GM19035 (cell line): ENCODE measurements around the gene SEMA3D.

Source experiments
- ATAC-seq: cut with Tn5 transposase; IDR thresholded peaks from one replicate; pipeline ENCODE4 v1.9.1; 2021; ENCODE audit not compliant: unreplicated experiment

SEMA3D gene

GRCh38 chr7:85126383-85126782 is 60.5 kb downstream of the SEMA3D start:
- ATAC-seq: no peak

DNA sequence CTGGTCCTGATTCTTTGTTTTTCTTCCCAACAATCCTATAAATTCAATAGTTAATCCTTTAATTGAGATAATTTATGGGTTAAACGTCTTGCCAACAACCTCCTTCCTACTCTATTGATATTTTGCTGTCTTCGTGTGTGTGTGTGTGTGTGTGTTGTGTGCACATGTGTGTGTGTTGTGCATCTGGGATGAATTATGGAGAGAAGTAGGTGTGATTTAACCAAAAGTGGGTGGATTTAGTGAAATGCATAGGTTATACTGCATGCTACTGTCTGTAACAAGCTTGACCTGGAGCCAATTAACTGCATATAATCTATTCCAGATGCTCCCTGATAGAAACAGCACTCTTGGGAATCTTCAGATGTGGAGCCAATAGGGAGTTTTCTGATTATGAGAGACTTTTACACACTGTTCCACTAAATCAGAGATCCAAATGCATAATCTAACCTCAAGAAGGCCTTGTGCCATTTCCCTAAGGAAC is 61.2 kb downstream of the SEMA3D start:
- no peak for ATAC-seq

- no peak for ATAC-seq
Observed at GRCh38 chr7:85125176-85125575, 61.7 kb downstream of the SEMA3D start.

DNA sequence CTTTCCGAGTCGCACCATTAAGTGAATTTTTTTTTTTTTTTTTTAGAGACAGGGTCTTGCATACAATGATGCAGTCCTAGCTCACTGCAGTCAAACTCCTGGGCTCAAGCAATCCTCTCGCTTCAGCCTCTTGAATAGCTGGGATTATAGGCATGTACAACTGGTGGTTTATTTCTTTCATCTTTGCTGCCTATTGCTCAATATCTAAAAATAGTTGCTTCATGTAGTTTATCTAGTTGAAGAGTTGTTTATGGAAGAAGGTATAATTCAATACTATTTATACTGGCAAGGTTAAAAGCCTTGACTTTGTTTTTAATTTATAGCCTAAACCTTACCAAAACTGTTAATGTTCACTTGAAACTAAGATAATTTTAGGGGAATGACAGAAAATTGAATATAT is 66.9 kb downstream of the SEMA3D start:
- no peak for ATAC-seq

GRCh38 chr7:85115862-85116261 is 71.0 kb downstream of the SEMA3D start:
- ATAC-seq: no peak

- ATAC-seq: no peak
Observed at GRCh38 chr7:85115006-85115405, 71.8 kb downstream of the SEMA3D start.

DNA sequence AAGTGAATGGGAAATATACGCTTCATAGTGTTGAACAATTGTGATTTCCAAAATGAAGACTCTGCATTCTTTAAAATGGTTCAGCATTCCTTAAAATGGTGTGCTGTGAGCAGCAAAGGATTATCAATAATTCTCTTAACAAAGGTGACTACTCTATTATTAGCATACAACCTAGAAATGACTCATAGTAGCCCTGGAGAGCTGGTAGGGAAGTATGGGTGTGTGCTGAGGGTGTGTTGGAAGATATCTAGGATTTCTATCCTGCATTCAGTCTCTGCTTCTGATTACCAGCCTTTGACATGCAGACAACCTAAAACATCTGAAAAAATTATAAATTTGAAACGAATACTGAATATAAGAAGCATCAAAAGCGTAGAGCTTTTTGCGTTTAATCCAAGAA is 72.5 kb downstream of the SEMA3D start:
- no peak for ATAC-seq

GRCh38 chr7:85111761-85112160 is 75.1 kb downstream of the SEMA3D start:
- ATAC-seq: no peak

DNA sequence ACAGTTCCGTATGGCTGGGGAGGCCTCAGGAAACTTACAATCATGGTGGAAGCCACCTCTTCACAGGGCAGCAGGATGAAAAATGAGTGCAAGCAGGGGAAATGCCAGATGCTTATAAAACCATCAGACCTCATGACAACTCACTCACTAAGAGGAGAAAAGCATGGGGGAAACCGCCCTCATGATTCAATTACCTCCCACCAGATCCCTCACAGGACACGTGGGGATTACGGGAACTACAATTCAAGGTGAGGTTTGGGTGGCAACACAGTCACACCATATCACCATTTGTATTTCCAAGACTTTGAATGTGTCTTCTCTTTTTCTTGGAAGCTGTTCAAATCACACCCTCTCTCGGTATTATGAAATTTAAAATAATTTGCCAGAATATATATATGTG is 80.1 kb downstream of the SEMA3D start:
- ATAC-seq: no peak

DNA sequence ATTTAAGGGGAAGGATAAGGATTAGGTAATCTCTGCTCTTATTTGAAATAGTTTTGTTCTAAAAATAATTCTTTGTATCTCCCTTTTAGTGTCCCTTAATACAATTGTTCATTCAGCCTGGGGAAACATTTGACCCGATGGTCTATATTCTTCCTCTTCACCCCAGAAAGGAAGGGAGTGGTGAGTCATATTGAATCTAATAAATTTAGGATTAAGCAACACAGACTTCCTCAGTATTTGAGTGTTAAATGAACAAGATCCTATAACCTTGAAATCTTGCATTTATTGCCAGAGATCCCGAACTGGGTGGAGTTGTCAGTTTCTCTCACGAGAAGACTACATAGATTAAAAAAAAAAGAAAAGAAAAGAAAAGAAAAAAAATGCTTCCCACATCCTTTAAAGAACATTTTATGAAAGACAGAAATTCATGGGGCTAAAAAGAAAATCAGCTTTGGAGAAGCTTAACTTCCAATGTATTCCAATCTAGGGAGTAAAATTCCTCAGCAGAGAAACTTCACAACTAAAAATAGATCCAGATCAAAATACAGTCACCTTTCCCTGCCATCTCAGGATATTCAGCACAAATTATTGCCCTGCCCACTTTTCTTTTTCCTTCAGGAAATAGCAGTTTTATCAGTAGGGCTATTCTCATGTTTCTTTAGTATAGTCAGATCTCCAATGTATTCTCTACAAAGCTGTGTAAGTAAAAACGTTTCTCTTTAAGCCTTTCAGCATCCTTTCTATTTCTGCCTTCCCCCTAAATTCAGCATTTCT is 82.2 kb downstream of the SEMA3D start:
- ATAC-seq: no peak

GRCh38 chr7:85103962-85104361 is 82.9 kb downstream of the SEMA3D start:
- no peak for ATAC-seq

DNA sequence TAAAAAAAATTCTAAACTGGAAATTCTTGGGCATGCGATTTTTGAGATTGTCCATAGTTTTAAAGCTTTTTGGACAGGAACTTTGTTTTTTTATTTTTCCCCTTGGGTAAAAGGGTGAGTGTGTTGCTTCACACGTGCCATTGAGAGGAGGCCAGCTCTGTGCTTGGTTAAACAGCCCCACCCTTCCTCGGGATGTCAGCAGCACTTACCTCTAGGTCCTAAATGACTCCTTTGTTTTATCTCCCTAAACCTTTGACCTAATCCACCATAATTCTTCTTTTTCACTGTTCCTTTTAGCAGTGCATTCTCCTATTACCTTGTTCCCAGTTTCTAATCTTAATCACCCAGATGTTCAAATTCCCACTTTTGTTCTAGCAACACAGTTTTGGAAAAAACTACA is 83.5 kb downstream of the SEMA3D start:
- no peak for ATAC-seq

DNA sequence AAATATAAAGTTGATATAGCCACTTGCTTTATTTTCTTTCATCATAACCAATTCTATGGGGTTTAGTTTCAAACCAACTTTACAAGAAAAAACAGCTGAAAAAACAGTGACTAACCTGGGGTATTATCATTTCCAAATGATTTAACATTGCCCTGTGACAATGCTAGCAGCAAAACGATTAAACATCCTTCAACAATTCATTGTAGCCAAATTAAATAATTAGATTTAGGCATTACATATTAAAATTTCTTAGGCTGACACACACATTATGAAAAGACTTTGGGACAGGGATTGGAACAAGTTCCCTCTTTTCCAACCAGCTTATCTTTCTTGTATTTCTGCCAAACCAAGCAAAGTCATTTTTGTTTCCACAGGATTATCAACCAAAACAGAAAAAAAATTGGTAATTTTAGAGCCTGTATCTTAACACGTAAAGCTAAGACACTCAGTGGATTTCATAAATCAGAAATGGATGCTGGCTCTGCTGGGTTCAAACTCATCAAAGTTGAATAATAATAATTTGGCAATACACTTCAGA is 84.0 kb downstream of the SEMA3D start:
- ATAC-seq: no peak

DNA sequence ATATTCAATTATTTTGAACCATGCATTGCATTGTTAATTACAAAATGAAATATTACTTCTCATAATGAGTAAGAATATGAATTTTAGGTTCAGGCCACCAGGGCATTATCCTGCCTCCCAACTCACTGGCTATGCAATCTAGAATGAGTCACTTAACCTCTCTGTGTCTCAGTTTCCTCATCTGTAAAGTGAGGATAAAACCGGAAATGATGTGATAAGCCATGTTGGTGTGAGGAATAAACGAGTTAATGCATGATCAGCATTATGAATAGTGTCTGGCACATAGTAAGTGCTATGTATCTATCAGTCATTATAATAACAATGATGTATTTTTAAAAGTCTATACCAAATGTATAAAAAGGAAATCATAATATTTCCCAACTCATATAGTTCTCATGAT is 85.5 kb downstream of the SEMA3D start:
- ATAC-seq: no peak

GRCh38 chr7:85097844-85098243 is 89.0 kb downstream of the SEMA3D start:
- no peak for ATAC-seq

GRCh38 chr7:85095806-85096205 is 91.0 kb downstream of the SEMA3D start:
- no peak for ATAC-seq

DNA sequence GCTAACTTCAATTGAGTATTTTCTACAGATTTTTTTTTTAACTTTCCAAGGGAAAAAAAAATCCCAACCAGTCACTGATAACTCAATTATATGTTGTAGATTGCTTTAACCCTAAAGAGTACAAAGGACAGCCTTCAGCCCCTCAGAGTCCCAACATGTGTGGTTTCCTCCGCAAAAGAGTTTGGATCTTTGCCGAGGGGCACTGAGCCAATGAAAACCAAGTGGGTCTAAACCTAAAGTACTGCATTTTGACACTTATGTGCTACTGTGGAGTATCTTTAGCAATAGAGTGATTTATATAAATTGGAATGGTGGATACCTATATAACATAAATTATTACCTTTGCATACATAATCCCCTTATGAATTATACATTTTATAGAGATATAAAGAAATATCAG is 91.5 kb downstream of the SEMA3D start:
- ATAC-seq: no peak

DNA sequence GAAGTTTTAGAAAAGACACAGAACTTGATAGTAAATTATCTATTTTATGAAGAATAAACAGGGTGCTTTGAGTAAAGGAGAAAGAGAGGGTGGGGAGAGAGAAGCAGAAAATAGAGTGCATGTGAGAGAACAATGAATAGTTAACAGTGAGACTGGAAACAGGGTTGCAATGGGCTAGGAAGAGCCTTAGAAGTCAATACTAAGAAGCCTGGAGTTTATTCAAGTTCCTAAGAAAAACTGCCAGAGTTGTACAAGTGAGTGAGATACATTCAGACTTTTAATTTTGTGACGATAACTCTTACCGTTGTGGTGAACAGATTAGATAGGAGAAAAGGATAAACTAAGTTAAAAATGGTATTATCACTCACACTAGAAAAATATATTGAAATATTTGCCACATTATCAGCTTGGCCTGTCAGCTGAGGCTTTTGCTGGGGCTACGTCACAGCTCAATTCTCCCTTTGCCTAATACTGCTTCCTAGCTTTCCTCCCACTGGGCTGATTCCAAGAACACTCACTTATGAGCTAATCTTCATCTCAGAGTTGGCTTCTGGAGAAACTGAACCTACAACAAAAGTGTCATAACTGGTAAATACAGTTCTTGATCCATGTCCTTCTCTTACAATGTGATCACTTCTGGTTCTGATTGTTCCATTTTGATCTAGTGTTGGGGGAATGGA is 92.7 kb downstream of the SEMA3D start:
- ATAC-seq: no peak

- no peak for ATAC-seq
Observed at GRCh38 chr7:85091565-85091928, 95.3 kb downstream of the SEMA3D start.

GRCh38 chr7:85090919-85091564 is 95.8 kb downstream of the SEMA3D start:
- no peak for ATAC-seq

- ATAC-seq: no peak
Observed at GRCh38 chr7:85090143-85090542, 96.7 kb downstream of the SEMA3D start.

GRCh38 chr7:85081846-85082245 is 105.0 kb downstream of the SEMA3D start:
- ATAC-seq: no peak
